Esophagus (tissue), 2 donors: ENCODE data around the gene LAMC3. TPM values are rescaled to one million over a fixed set of nuclear protein-coding genes. Genes with fewer than 3 reads are reported as not detected.

Experiments used
- H3K27ac ChIP-seq, 2 donors: one replicate each; pipeline ENCODE4 v1.5.1; 2013; ENCODE audit warnings: low read depth in 2 of 2, mild to moderate bottlenecking in 2 of 2, inconsistent platforms in 1 of 2, low read length in 1 of 2, moderate library complexity in 1 of 2
- H3K27me3 ChIP-seq, 2 donors: one replicate each; pipeline ENCODE4 v1.6.1; 2013; ENCODE audit warnings: low read length in 2 of 2, control low read depth in 1 of 2, mild to moderate bottlenecking in 1 of 2; ENCODE audit not compliant: insufficient read depth in 2 of 2, control insufficient read depth in 1 of 2
- H3K36me3 ChIP-seq, 2 donors: one replicate each; pipeline ENCODE4 v1.6.1; 2013; ENCODE audit warnings: low read length in 1 of 2; ENCODE audit not compliant: control insufficient read depth in 2 of 2, insufficient read depth in 2 of 2
- H3K4me1 ChIP-seq, 2 donors: one replicate each; pipeline ENCODE4 v1.6.1; 2013; ENCODE audit warnings: low read length in 1 of 2; ENCODE audit not compliant: control insufficient read depth in 2 of 2, insufficient read depth in 2 of 2
- H3K4me3 ChIP-seq, 2 donors: one replicate each; pipeline ENCODE4 v1.5.1; 2013; ENCODE audit warnings: low read length in 2 of 2, mild to moderate bottlenecking in 2 of 2, low read depth in 1 of 2, moderate library complexity in 1 of 2
- H3K9me3 ChIP-seq, 2 donors: one replicate each; pipeline ENCODE4 v1.6.1; 2013; ENCODE audit warnings: mild to moderate bottlenecking in 2 of 2, low read depth in 1 of 2, low read length in 1 of 2, moderate library complexity in 1 of 2; ENCODE audit not compliant: control insufficient read depth in 2 of 2, insufficient read depth in 1 of 2
- WGBS, 2 donors: extraction: QIAGEN DNeasy Blood & Tissue Kit; methylation state at CpG; one replicate each; pipeline ENCODE4 v1.1.7; 2013; 5-methylcytosine and 5-hydroxymethylcytosine counted together
- polyA plus RNA-seq, 2 donors: library from polyadenylated mRNA; stranded (reverse); fragments of 200-250 nt; gene quantifications; one replicate each; pipeline ENCODE4 v1.2.3, GENCODE V29; 2013
- donor health status: healthy with polysubstance abuse.
- donor health status: Bipolar disorder and iron deficiency.

LAMC3 gene
- polyA plus RNA-seq, 2 donors, result 1.1 to 1.2 TPM

DNA sequence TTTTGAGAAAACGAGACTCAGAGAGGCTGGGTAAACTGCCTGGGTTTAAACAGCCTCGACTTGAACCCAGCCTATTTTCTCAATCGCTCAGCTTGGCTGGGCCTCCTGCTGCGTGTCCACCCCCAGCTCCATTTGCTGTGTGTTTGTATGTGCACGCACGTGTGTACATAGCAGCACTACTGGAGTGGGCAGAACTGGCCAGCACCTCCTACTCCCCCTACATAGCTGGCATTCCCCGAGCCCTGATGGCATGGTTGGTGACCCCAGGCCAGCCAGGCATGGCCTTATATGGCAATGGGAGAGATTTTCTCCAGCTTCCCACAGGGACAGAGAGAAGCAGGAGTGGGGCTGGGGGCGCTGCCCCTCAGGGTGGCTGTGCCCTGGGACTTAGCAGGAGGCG, 91.5 kb downstream of the LAMC3 start:
- H3K27ac ChIP-seq, result no peak overlapping the region
- WGBS, 2 donors, result 81 to 82% methylated on average over 9 of the region's 9 CpGs
- no peaks in the 10 kb centered on the region for H3K27me3 ChIP-seq
- peaks cover 2 to 3% of the 10 kb centered on the region in 2 donors for H3K4me1 ChIP-seq
- H3K36me3 ChIP-seq, result peaks cover 0 to 5% of the 10 kb centered on the region in 2 donors
- H3K4me3 ChIP-seq, result no peak overlapping the region
- no peaks in the 10 kb centered on the region for H3K9me3 ChIP-seq

GRCh38 chr9:131101207-131101964, 92.4 kb downstream of the LAMC3 start:
- 89 to 92% methylated on average over 11 of the region's 11 CpGs for WGBS, 2 donors
- H3K27ac ChIP-seq, result no peak overlapping the region
- H3K36me3 ChIP-seq, result peaks cover 0 to 5% of the 10 kb centered on the region in 2 donors
- H3K4me3 ChIP-seq, result no peak overlapping the region
- H3K27me3 ChIP-seq, result no peaks in the 10 kb centered on the region
- H3K4me1 ChIP-seq, result peaks cover 2 to 3% of the 10 kb centered on the region in 2 donors
- H3K9me3 ChIP-seq, result no peaks in the 10 kb centered on the region

DNA sequence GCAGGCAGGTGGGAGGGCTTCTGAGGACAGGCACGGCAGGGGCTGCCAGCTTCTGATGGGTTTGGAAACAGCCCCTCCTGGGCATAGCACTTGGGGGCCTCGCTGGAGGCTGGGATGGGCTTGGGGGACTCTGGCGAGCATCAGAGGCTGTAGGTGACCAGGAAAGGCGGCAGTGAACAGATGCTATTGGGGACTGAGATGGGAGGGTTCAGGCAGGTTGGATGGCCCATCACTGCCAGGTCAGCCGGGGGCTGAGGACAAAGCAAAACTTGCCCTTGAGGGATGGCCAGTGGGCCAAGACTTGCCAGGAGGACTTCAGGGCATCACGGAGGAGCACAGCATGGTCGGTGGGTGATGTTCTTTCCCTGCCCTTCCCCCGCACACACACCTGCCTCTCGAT, 94.0 kb downstream of the LAMC3 start:
- H3K4me1 ChIP-seq, result peaks cover 0 to 2% of the 10 kb centered on the region in 2 donors
- H3K27ac ChIP-seq, result no peak overlapping the region
- peaks cover 0 to 5% of the 10 kb centered on the region in 2 donors for H3K36me3 ChIP-seq
- no peaks in the 10 kb centered on the region for H3K27me3 ChIP-seq
- 79 to 83% methylated on average over 9 of the region's 9 CpGs for WGBS, 2 donors
- no peak overlapping the region for H3K4me3 ChIP-seq
- no peaks in the 10 kb centered on the region for H3K9me3 ChIP-seq

DNA sequence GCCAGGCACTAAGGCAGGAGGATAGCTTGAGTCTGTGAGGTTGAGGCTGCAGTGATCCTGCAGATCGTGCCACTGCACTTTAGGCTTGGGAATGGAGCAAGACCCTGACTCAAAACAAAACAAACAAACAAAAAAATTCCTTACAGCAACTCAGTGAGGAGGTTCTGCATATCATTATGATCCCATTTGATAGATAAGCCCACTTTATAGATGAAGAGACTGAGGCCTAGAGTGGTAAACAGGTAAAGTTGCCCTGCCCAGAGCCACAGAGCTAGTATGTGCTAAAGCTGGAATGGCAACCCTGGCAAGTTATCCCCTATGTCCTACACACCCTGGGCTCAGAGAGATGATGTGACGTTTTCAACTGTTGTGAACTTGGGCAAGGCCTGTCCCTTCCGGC, 94.6 kb downstream of the LAMC3 start:
- Histone ChIP-seq H3K27ac (no peak overlapping the region), H3K4me3 (no peak overlapping the region), H3K4me1 (peaks cover 0 to 2% of the 10 kb centered on the region in 2 donors)

GRCh38 chr9:131104016-131104740, 95.2 kb downstream of the LAMC3 start:
- H3K4me3 ChIP-seq, result no peak overlapping the region
- H3K36me3 ChIP-seq, result peaks cover 0 to 4% of the 10 kb centered on the region in 2 donors
- no peak overlapping the region for H3K27ac ChIP-seq
- H3K9me3 ChIP-seq, result no peaks in the 10 kb centered on the region
- 76 to 82% methylated on average over 5 of the region's 5 CpGs for WGBS, 2 donors
- H3K27me3 ChIP-seq, result no peaks in the 10 kb centered on the region
- H3K4me1 ChIP-seq, result peaks cover 0 to 2% of the 10 kb centered on the region in 2 donors

More for the DNA sequence above, 94.6 kb downstream of the LAMC3 start:
- 88 to 96% methylated on average over 3 of the region's 3 CpGs for WGBS, 2 donors
- Histone ChIP-seq H3K36me3 (peaks cover 0 to 5% of the 10 kb centered on the region in 2 donors), H3K9me3 (no peaks in the 10 kb centered on the region), H3K27me3 (no peaks in the 10 kb centered on the region)

DNA sequence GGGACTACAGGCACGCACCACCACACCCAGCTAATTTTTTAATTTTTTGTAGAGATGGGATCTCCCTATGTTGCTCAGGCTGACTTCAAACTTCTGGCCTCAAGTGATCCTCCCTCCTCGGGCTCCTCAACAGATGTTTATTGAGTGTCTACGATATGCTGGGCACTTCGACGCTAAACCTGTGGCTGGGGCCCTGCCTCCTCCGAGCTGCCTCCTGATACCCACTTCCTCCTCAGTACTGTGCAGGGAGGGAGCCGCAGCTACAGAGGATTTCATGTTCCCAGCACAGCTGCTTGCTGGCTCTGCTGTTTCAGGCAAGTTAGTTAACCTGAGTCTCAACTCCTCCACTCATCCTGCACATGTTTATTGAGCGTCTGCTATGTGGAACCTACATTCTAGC, 97.0 kb downstream of the LAMC3 start:
- H3K4me3 ChIP-seq, result no peak overlapping the region
- no peaks in the 10 kb centered on the region for H3K27me3 ChIP-seq
- H3K4me1 ChIP-seq, result peaks cover 0 to 2% of the 10 kb centered on the region in 2 donors
- WGBS, 2 donors, result 91 to 94% methylated on average over 8 of the region's 8 CpGs
- H3K27ac ChIP-seq, result no peak overlapping the region
- no peaks in the 10 kb centered on the region for H3K9me3 ChIP-seq
- peaks cover 0 to 2% of the 10 kb centered on the region in 2 donors for H3K36me3 ChIP-seq

DNA sequence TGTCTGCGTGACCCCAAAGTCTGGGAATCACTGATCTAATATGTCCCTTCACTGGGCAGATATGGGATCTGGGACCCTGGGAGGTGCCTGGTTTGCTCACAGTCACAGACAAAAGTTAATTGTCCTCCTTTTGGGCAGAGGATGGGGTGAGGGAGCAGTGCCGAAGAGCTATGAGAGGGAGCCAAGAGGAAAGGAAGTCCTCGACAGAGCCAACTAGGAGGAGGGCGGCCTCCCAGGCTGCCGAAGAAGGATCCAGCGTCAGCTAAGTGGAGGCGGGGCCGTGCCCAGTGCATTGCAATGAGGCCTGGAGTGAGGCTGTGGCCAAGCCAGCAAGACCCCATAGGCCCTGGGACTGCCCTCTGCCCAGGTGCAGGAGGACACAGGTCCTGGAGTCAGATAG, 98.8 kb downstream of the LAMC3 start:
- no peaks in the 10 kb centered on the region for H3K9me3 ChIP-seq
- WGBS, 2 donors, result 68% methylated on average over 8 of the region's 8 CpGs
- no peak overlapping the region for H3K27ac ChIP-seq
- H3K36me3 ChIP-seq, result peaks cover 0 to under 1% of the 10 kb centered on the region in 2 donors
- H3K27me3 ChIP-seq, result no peaks in the 10 kb centered on the region
- H3K4me3 ChIP-seq, result no peak overlapping the region
- H3K4me1 ChIP-seq, result peaks cover 0 to 3% of the 10 kb centered on the region in 2 donors

GRCh38 chr9:131111186-131111853, 102.3 kb downstream of the LAMC3 start:
- Histone ChIP-seq H3K27ac (no peak overlapping the region), H3K36me3 (peaks cover 0 to 2% of the 10 kb centered on the region in 2 donors), H3K4me1 (peaks cover 0 to 3% of the 10 kb centered on the region in 2 donors), H3K27me3 (no peaks in the 10 kb centered on the region), H3K9me3 (no peaks in the 10 kb centered on the region), H3K4me3 (no peak overlapping the region)
- 68 to 70% methylated on average over 10 of the region's 10 CpGs for WGBS, 2 donors

DNA sequence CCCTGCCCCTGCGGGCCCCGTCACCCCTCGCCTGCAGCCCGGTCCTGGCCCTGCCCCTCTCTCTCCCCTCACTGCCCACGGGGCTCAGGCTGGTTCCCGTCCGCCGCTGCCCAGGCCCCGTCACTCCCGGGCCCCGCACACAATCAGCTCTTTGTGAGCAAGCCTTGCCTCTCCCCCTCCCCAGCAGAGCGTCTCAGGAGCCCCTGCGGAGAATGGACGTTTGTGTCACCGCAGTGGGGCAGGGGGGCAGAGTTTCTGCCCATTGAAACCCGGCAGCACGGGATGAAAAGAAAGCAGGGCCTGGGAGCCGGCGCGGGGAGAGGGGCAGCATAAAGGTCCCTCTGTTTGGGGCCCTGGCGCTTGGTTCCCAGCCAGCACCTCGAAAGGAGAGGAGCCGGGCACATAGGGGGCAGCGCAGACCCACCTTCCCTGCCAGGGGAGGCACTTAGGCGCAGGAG, 102.9 kb downstream of the LAMC3 start:
- peaks cover 0 to 3% of the 10 kb centered on the region in 2 donors for H3K4me1 ChIP-seq
- H3K4me3 ChIP-seq, result no peak overlapping the region
- no peaks in the 10 kb centered on the region for H3K27me3 ChIP-seq
- no peaks in the 10 kb centered on the region for H3K9me3 ChIP-seq
- H3K36me3 ChIP-seq, result peaks cover 0 to 2% of the 10 kb centered on the region in 2 donors
- no peak overlapping the region for H3K27ac ChIP-seq
- WGBS, 2 donors, result 78 to 85% methylated on average over 24 to 25 of the region's 25 CpGs
